H1 (cell line): ENCODE measurements around the gene LCE3E. TPM values are rescaled to one million over a fixed set of nuclear protein-coding genes. Genes with fewer than 3 reads are reported as not detected.

Experiments
- BRCA1 ChIP-seq: IDR thresholded peaks from 2 replicates; pipeline ENCODE4 v1.6.1; 2012; ENCODE audit warnings: low read depth, low read length, improper control_type of control experiment
- HDAC6 ChIP-seq: IDR thresholded peaks from one replicate; pipeline ENCODE4 v1.7.1; 2012; ENCODE audit warnings: low read depth, mild to moderate bottlenecking, inconsistent platforms, low read length, moderate library complexity
- RFX5 ChIP-seq: IDR thresholded peaks from 2 replicates; pipeline ENCODE4 v1.6.1; 2011; ENCODE audit warnings: low read depth, low read length, improper control_type of control experiment, borderline replicate concordance
- SUZ12 ChIP-seq: fragments of 200-600 bp; sonication (generic); IDR thresholded peaks from 2 replicates; pipeline ENCODE4 v1.6.1; 2012; ENCODE audit warnings: mild to moderate bottlenecking, inconsistent platforms, low read length, moderate library complexity, mixed read lengths
- polyA plus RNA-seq, 7 experiments: library from polyadenylated mRNA; depleted of rRNA in 3 of 7; stranded (reverse) in 5 of 7; unstranded in 2 of 7; fragments of >200 nt in 5 of 7; fragments of 200-250 nt in 2 of 7; gene quantifications; 1 replicate in 5 of 7; 2 replicates in 1 of 7; 4 replicates in 1 of 7; pipeline versions ENCODE4 v1.2.1 to v1.2.3, GENCODE V29; 2011 to 2013; ENCODE audit warnings: missing spikeins in 2 of 7, mixed read lengths in 2 of 7
- total RNA-seq: library from RNA; stranded (reverse); fragmentation: NEBNext Ultra II Directional; extraction: Animal tissue kit (Norgen Biotek cat#: 25700); gene quantifications from 2 replicates; pipeline ENCODE4 v1.2.1, GENCODE V29; 2021
- TF ChIP-seq, protein P1 (sequence below), 3 experiments: IDR thresholded peaks; 1 replicate in 2 of 3; 2 replicates in 1 of 3; pipeline versions ENCODE4 v1.5.1 to v1.6.1; 2011; ENCODE audit warnings: low read length in 3 of 3, mild to moderate bottlenecking in 3 of 3, inconsistent platforms in 2 of 3, low read depth in 1 of 3, moderate library complexity in 1 of 3; ENCODE audit not compliant: insufficient read depth in 1 of 3; ENCODE audit errors: control extremely low read depth in 1 of 3

The LCE3E gene
- total and polyA plus RNA-seq, 2 of the 8 experiments (the other 6 are each of a cell fraction or from before 2014, with no cell fraction given): not detected

DNA sequence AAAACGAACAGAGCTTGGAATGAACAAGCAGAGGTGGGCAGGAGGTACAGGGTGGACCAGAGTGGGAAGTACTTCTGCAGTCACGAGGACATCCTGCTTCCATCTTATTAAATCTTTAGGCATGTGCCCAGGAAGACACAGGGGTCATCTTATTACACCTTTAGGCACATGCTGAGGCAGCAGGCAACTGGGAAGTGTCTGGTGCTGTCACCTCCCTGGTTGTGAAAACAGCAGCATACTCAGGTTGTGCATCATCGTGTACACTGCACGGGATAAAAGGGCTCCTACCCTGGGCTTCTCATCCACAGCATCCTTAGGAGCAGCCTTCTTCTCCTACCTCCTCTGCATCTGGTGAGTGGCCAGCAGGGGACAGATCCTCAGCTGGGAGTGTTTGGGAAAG lies 33.4 kb upstream of the LCE3E start, which contains the start of gene LCE3C (continued):
- TF ChIP-seq, protein P1, sequence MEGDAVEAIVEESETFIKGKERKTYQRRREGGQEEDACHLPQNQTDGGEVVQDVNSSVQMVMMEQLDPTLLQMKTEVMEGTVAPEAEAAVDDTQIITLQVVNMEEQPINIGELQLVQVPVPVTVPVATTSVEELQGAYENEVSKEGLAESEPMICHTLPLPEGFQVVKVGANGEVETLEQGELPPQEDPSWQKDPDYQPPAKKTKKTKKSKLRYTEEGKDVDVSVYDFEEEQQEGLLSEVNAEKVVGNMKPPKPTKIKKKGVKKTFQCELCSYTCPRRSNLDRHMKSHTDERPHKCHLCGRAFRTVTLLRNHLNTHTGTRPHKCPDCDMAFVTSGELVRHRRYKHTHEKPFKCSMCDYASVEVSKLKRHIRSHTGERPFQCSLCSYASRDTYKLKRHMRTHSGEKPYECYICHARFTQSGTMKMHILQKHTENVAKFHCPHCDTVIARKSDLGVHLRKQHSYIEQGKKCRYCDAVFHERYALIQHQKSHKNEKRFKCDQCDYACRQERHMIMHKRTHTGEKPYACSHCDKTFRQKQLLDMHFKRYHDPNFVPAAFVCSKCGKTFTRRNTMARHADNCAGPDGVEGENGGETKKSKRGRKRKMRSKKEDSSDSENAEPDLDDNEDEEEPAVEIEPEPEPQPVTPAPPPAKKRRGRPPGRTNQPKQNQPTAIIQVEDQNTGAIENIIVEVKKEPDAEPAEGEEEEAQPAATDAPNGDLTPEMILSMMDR (IDR thresholded peaks at IDR 0.05; ENCODE audit: control extremely low read depth in 1 of 3, insufficient read depth in 1 of 3, low read depth in 1 of 3, low read length in 3 of 3): no peak
- TF ChIP-seq HDAC6 (no peak), SUZ12 (no peak), BRCA1 (no peak), RFX5 (no peak)
